ENCODE measurements around the gene LNX1.

LNX1 gene

DNA sequence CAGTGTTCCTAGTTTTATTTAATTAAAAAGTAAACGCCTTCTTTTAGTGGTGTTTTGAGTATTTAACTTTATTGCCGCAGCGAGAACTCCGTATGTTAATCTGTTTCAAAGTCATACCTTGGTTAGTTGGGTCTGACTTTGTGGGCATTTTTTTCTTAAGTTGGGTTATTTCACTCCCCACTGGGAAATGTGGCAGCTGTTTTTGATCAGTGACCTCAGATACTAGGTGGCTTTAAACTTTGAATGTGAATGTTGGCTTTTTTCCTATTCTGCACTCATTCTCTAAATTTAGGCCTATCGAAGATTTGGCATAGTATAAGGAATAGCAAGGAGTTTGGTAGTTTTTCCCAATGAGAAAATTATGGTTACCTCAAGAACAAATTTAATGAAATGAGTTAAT, 127.9 kb downstream of the LNX1 start:
- H3K4me3 ChIP-seq (ENCODE audit: control insufficient read depth, low read depth, low read length): no peak overlapping the region
- TF ChIP-seq, protein P1, sequence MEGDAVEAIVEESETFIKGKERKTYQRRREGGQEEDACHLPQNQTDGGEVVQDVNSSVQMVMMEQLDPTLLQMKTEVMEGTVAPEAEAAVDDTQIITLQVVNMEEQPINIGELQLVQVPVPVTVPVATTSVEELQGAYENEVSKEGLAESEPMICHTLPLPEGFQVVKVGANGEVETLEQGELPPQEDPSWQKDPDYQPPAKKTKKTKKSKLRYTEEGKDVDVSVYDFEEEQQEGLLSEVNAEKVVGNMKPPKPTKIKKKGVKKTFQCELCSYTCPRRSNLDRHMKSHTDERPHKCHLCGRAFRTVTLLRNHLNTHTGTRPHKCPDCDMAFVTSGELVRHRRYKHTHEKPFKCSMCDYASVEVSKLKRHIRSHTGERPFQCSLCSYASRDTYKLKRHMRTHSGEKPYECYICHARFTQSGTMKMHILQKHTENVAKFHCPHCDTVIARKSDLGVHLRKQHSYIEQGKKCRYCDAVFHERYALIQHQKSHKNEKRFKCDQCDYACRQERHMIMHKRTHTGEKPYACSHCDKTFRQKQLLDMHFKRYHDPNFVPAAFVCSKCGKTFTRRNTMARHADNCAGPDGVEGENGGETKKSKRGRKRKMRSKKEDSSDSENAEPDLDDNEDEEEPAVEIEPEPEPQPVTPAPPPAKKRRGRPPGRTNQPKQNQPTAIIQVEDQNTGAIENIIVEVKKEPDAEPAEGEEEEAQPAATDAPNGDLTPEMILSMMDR (conservative IDR thresholded peaks at IDR 0.05; ENCODE audit: control insufficient read depth, insufficient read depth, low read depth, low read length): no peak
- DNase-seq (ENCODE audit: low read depth): peak; percentile 59

DNA sequence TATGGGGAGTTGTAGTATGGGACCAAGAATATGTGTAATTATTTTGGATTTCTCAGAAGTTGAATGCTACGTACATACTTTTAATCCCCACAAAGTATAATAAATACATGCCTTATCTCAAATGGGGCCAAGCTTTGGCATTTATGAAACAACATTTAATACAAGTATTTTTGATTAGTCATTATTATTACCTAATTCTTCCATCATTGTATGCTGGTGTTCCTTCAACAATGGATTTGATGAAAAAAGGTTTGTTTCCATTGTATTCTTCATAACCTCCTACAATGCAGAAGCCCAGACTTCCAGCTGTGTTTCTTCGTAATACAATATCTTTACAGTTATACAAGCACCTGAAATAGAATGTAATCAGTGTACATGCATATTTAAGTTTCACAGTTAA, 130.0 kb downstream of the LNX1 start:
- no peak overlapping the region for H3K4me3 ChIP-seq (ENCODE audit: control insufficient read depth, low read depth, low read length)
- no peak for DNase-seq (ENCODE audit: low read depth)
- TF ChIP-seq, protein P1 (conservative IDR thresholded peaks at IDR 0.05; ENCODE audit: control insufficient read depth, insufficient read depth, low read depth, low read length): no peak

- TF ChIP-seq, protein P1 (conservative IDR thresholded peaks at IDR 0.05; ENCODE audit: control insufficient read depth, insufficient read depth, low read depth, low read length): no peak
- peak; percentile 22 for DNase-seq (ENCODE audit: low read depth)
- H3K4me3 ChIP-seq (ENCODE audit: control insufficient read depth, low read depth, low read length): no peak overlapping the region
Observed at GRCh38 chr4:53459548-53459947, 131.7 kb downstream of the LNX1 start.

- TF ChIP-seq, protein P1 (conservative IDR thresholded peaks at IDR 0.05; ENCODE audit: control insufficient read depth, insufficient read depth, low read depth, low read length): no peak
- no peak for DNase-seq (ENCODE audit: low read depth)
- H3K4me3 ChIP-seq (ENCODE audit: control insufficient read depth, low read depth, low read length): no peak overlapping the region
Observed at GRCh38 chr4:53456178-53456577, 135.1 kb downstream of the LNX1 start.

- TF ChIP-seq, protein P1 (conservative IDR thresholded peaks at IDR 0.05; ENCODE audit: control insufficient read depth, insufficient read depth, low read depth, low read length): no peak
- H3K4me3 ChIP-seq (ENCODE audit: control insufficient read depth, low read depth, low read length): no peak overlapping the region
- DNase-seq (ENCODE audit: low read depth): peak; percentile 33
Observed at GRCh38 chr4:53455766-53456165, 135.5 kb downstream of the LNX1 start.

DNA sequence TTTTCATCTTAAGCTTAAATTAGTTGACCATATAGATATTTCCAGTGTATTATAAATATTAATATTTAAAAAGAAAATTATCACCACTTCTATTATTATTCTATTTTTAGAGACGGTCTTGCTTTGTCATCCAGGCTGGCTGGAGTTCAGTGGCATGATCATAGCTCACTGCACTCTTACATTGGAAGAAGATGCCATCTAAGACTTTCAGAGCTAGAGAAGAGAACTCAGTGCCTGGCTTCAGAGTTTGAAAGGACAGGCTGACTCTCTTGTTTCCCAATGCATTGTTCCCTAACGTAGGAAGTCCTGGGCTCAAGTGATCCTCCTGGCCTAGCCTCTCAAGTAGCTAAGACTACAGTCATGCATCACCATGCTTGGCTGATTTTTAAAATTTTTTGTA, 137.9 kb downstream of the LNX1 start:
- TF ChIP-seq, protein P1 (conservative IDR thresholded peaks at IDR 0.05; ENCODE audit: control insufficient read depth, insufficient read depth, low read depth, low read length): no peak
- no peak overlapping the region for H3K4me3 ChIP-seq (ENCODE audit: control insufficient read depth, low read depth, low read length)
- DNase-seq (ENCODE audit: low read depth): peak; percentile 11

DNA sequence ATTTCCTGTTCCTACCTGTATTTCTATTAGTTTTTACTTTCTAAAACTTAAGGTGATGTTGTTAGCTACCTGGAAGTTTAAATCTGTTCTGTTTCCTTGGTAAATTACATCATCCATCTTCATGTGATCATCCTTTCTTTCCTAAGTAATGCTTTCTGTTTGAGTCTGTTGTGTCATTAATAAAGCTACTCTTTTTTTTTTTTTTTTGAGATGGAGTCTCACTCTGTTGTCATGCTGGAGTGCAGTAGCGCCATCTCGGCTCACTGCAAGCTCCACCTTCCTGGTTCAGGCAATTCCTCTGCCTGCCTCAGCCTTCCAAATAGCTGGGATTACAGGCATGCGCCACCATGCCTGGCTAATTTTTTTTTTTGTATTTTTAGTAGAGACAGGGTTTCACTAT, 140.5 kb downstream of the LNX1 start:
- H3K4me3 ChIP-seq (ENCODE audit: control insufficient read depth, low read depth, low read length): no peak overlapping the region
- TF ChIP-seq, protein P1 (conservative IDR thresholded peaks at IDR 0.05; ENCODE audit: control insufficient read depth, insufficient read depth, low read depth, low read length): no peak
- DNase-seq (ENCODE audit: low read depth): peak; percentile 64

Data from fibroblast of mammary gland (primary cell).